ENCODE results near the gene SUGCT. TPM values are rescaled to one million over a fixed set of nuclear protein-coding genes. Genes with fewer than 3 reads are reported as not detected.

The SUGCT gene
- total and polyA plus RNA-seq, 2 of the 13 experiments (the other 11 are each of a cell fraction or from before 2014, with no cell fraction given) = 10.1 to 22.2 TPM

- H3K4me2 ChIP-seq (ENCODE audit: low read depth, low read length) = no peak overlapping the region
- no peaks in the 10 kb centered on the region for H3K79me2 ChIP-seq (ENCODE audit: insufficient read depth, low read length)
- BruUV-seq (replicated peaks) = no TSS peak
- TF ChIP-seq ZNF333 (CRISPR knock-in tag; IDR thresholded peaks at IDR 0.05; ENCODE audit: borderline replicate concordance) (no peak), KLF16 (CRISPR knock-in tag; IDR thresholded peaks at IDR 0.05) (no peak), SMAD1 (CRISPR knock-in tag; IDR thresholded peaks at IDR 0.05; ENCODE audit: borderline replicate concordance, low read depth) (no peak), ARNT2 (CRISPR knock-in tag; IDR thresholded peaks at IDR 0.05; ENCODE audit: low read depth) (no peak)
- 87% methylated on average over 5 of the region's 5 CpGs for WGBS (ENCODE audit: low lambda C conversion rate)
- intact Hi-C loops (cut with micrococcal nuclease; ENCODE audit: unreplicated experiment) = no loop called here
- no peaks in the 10 kb centered on the region for H4K20me1 ChIP-seq (ENCODE audit: insufficient read depth, low read length)
- no peaks in the 10 kb centered on the region for H3K36me3 ChIP-seq (replicated peaks in 1 of 2; ENCODE audit: control insufficient read depth in 1 of 2, insufficient read depth in 2 of 2, low read length in 2 of 2)
- H3K27me3 ChIP-seq (ENCODE audit: control insufficient read depth in 1 of 2, insufficient read depth in 2 of 2, low read length in 2 of 2) = no peaks in the 10 kb centered on the region
- H3K9me3 ChIP-seq (ENCODE audit: low read length) = no peaks in the 10 kb centered on the region
- no peak overlapping the region for H3K4me3 ChIP-seq (replicated peaks in 1 of 3; ENCODE audit: insufficient read depth in 1 of 3, low read depth in 2 of 3, low read length in 3 of 3)
- no peak overlapping the region for H3K9ac ChIP-seq (ENCODE audit: insufficient read depth, low read depth, low read length)
- peaks cover 15% of the 10 kb centered on the region for H3K4me1 ChIP-seq (ENCODE audit: insufficient read depth, low read length)
- no peak overlapping the region for H2AFZ ChIP-seq (ENCODE audit: low read length)
- FAIRE-seq = no peak
- H3K27ac ChIP-seq (ENCODE audit: extremely low read length, insufficient read depth, low read length) = no peak overlapping the region
- ATAC-seq = no peak
- ChIA-PET CTCF (ENCODE audit: low intra/inter-chr PET ratio, low total read pairs) (no interaction called here), POLR2A (no interaction called here)
- in situ Hi-C loops (cut with HindIII; ENCODE audit: extremely low pct_ligation_motif_present, low pct_unique_long_range_greater_than_20kb) = loop anchor here (5.0 kb wide), 1 partner anchor 281 kb away; no protein-coding TSS in a partner anchor
- DNase-seq (ENCODE audit: low spot score) = no peak
Observed at GRCh38 chr7:40608321-40609075, 473.7 kb downstream of the SUGCT start.

- POLR2A ChIA-PET = no interaction called here
- BruUV-seq (replicated peaks) = no TSS peak
- TF ChIP-seq ZNF12 (CRISPR knock-in tag; IDR thresholded peaks at IDR 0.05) = no peak
- TF ChIP-seq ZFP62 (CRISPR knock-in tag; IDR thresholded peaks at IDR 0.05) = no peak
- TF ChIP-seq RFX1 (IDR thresholded peaks at IDR 0.05) = no peak
- TF ChIP-seq TFDP1 (CRISPR knock-in tag; IDR thresholded peaks at IDR 0.05; ENCODE audit: borderline replicate concordance) = no peak
- TF ChIP-seq CEBPZ (IDR thresholded peaks at IDR 0.05; ENCODE audit: low read length) = no peak
- no peak for TF ChIP-seq TOPORS (CRISPR knock-in tag; IDR thresholded peaks at IDR 0.05)
Observed at GRCh38 chr7:40610461-40610860, 475.7 kb downstream of the SUGCT start.

More at GRCh38 chr7:40610461-40610860, 475.7 kb downstream of the SUGCT start:
- Histone ChIP-seq H3K9ac (ENCODE audit: insufficient read depth, low read depth, low read length) (no peak overlapping the region), H3K36me3 (replicated peaks in 1 of 2; ENCODE audit: control insufficient read depth in 1 of 2, insufficient read depth in 2 of 2, low read length in 2 of 2) (no peaks in the 10 kb centered on the region), H4K20me1 (ENCODE audit: insufficient read depth, low read length) (no peaks in the 10 kb centered on the region), H3K79me2 (ENCODE audit: insufficient read depth, low read length) (no peaks in the 10 kb centered on the region), H3K4me2 (ENCODE audit: low read depth, low read length) (no peak overlapping the region), H3K4me1 (ENCODE audit: insufficient read depth, low read length) (peaks cover 6% of the 10 kb centered on the region), H3K27ac (ENCODE audit: extremely low read length, insufficient read depth, low read length) (no peak overlapping the region), H2AFZ (ENCODE audit: low read length) (no peak overlapping the region), H3K9me3 (ENCODE audit: low read length) (no peaks in the 10 kb centered on the region), H3K4me3 (replicated peaks in 1 of 3; ENCODE audit: insufficient read depth in 1 of 3, low read depth in 2 of 3, low read length in 3 of 3) (no peak overlapping the region), H3K27me3 (ENCODE audit: control insufficient read depth in 1 of 2, insufficient read depth in 2 of 2, low read length in 2 of 2) (no peaks in the 10 kb centered on the region)
- DNase-seq (ENCODE audit: low spot score) (no peak), FAIRE-seq (no peak), ATAC-seq (no peak)
- 91% methylated on average over 4 of the region's 4 CpGs for WGBS (ENCODE audit: low lambda C conversion rate)
- in situ Hi-C loops (cut with HindIII; ENCODE audit: extremely low pct_ligation_motif_present, low pct_unique_long_range_greater_than_20kb) (no loop called here), intact Hi-C loops (cut with micrococcal nuclease; ENCODE audit: unreplicated experiment) (no loop called here)
- CTCF ChIA-PET (ENCODE audit: low intra/inter-chr PET ratio, low total read pairs) = no interaction called here
